DND-41 (cell line): ENCODE data around the gene LOXL3.
A peak's percentile ranks its signal among the peaks of the same experiment; 100 is the strongest.

Experiments
- ATAC-seq: fragments of 200-7000 bp; cut with Tn5 transposase; 3 replicates; pipeline ENCODE4 v1.9.1; 2021; ENCODE audit warnings: low read depth; ENCODE audit not compliant: insufficient read depth
- DNase-seq: peaks from one replicate; pipeline ENCODE4 v3.0.0-alpha.2; 2020
- H2AFZ ChIP-seq: 2 replicates; pipeline ENCODE4 v1.6.0; 2012; ENCODE audit warnings: low read depth, low read length
- H3K27ac ChIP-seq: 2 replicates; pipeline ENCODE4 v1.5.1; 2012; ENCODE audit warnings: low read length, inconsistent platforms
- H3K27me3 ChIP-seq: fragments of 200-600 bp; sonication (generic); 2 replicates; pipeline ENCODE4 v1.6.0; 2012; ENCODE audit warnings: low read length, mild to moderate bottlenecking, inconsistent platforms; ENCODE audit not compliant: insufficient read depth, poor library complexity
- H3K36me3 ChIP-seq: 2 replicates; pipeline ENCODE4 v1.5.1; 2012; ENCODE audit warnings: low read length, inconsistent platforms; ENCODE audit not compliant: insufficient read depth
- H3K4me1 ChIP-seq: 2 replicates; pipeline ENCODE4 v1.5.1; 2012; ENCODE audit warnings: mild to moderate bottlenecking, low read length; ENCODE audit not compliant: insufficient read depth
- H3K4me2 ChIP-seq: 2 replicates; pipeline ENCODE4 v1.6.0; 2012; ENCODE audit warnings: mild to moderate bottlenecking, moderate library complexity, low read length, inconsistent platforms; ENCODE audit not compliant: insufficient read depth
- H3K4me3 ChIP-seq, 2 experiments: fragments of 200-600 bp in 1 of 2; shearing (Covaris generic) in 1 of 2; 2 replicates each; pipeline ENCODE4 v1.5.1; 2012 to 2016; ENCODE audit warnings: inconsistent platforms in 2 of 2, low read length in 2 of 2, mild to moderate bottlenecking in 2 of 2, low read depth in 1 of 2, moderate library complexity in 1 of 2
- H3K79me2 ChIP-seq: 2 replicates; pipeline ENCODE4 v1.6.0; 2012; ENCODE audit warnings: low read length, inconsistent platforms; ENCODE audit not compliant: insufficient read depth
- H3K9ac ChIP-seq: 2 replicates; pipeline ENCODE4 v1.6.0; 2012; ENCODE audit warnings: low read depth, mild to moderate bottlenecking, inconsistent platforms, low read length, moderate library complexity
- H3K9me3 ChIP-seq: 2 replicates; pipeline ENCODE4 v1.5.1; 2012; ENCODE audit warnings: low read length, moderate library complexity, mild to moderate bottlenecking, inconsistent platforms; ENCODE audit not compliant: insufficient read depth, severe bottlenecking
- H4K20me1 ChIP-seq: 2 replicates; pipeline ENCODE4 v1.6.0; 2012; ENCODE audit warnings: low read length; ENCODE audit not compliant: insufficient read depth
- EZH2 ChIP-seq: IDR thresholded peaks from 3 replicates; pipeline ENCODE4 v1.6.1; 2012; ENCODE audit warnings: borderline replicate concordance, low read depth, mild to moderate bottlenecking, moderate library complexity, low read length, inconsistent platforms; ENCODE audit not compliant: severe bottlenecking
- TF ChIP-seq, protein P1 (sequence below): IDR thresholded peaks from 2 replicates; pipeline ENCODE4 v1.5.1; 2012; ENCODE audit warnings: borderline replicate concordance, low read length, moderate library complexity, mild to moderate bottlenecking; ENCODE audit not compliant: poor library complexity, severe bottlenecking; ENCODE audit errors: extremely low read depth

LOXL3 gene

DNA sequence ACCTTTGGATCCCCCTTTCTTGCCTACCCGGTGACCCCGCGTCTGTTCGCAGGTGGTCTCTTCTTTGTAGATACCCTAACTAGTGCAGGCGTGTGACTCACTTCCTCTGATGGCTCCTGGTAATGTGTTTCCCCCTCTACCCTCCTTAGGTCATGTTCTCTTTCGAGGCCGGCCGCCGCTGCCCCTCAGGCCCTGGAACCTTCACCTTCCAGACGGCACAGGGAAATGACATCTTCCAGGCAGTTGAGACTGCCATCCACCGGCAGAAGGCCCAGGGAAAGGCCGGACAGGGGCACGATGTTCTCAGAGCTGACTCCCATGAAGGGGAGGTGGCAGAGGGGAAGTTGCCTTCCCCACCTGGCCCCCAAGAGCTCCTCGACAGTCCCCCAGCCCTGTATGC lies 2.4 kb upstream of the LOXL3 start:
- Histone ChIP-seq H3K9ac (no peak overlapping the region), H4K20me1 (peaks cover 14% of the 10 kb centered on the region; the same call in 1 of the 2 replicates), H3K4me1 (peaks cover 22% of the 10 kb centered on the region), H3K36me3 (peaks cover 11% of the 10 kb centered on the region), H3K4me2 (peak overlapping the region; percentile 98), H3K9me3 (no peaks in the 10 kb centered on the region), H2AFZ (no peak overlapping the region), H3K4me3 (no peak overlapping the region), H3K79me2 (peaks cover 13% of the 10 kb centered on the region), H3K27me3 (peaks cover under 1% of the 10 kb centered on the region), H3K27ac (no peak overlapping the region)
- TF ChIP-seq, protein P1, sequence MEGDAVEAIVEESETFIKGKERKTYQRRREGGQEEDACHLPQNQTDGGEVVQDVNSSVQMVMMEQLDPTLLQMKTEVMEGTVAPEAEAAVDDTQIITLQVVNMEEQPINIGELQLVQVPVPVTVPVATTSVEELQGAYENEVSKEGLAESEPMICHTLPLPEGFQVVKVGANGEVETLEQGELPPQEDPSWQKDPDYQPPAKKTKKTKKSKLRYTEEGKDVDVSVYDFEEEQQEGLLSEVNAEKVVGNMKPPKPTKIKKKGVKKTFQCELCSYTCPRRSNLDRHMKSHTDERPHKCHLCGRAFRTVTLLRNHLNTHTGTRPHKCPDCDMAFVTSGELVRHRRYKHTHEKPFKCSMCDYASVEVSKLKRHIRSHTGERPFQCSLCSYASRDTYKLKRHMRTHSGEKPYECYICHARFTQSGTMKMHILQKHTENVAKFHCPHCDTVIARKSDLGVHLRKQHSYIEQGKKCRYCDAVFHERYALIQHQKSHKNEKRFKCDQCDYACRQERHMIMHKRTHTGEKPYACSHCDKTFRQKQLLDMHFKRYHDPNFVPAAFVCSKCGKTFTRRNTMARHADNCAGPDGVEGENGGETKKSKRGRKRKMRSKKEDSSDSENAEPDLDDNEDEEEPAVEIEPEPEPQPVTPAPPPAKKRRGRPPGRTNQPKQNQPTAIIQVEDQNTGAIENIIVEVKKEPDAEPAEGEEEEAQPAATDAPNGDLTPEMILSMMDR = no peak
- TF ChIP-seq EZH2 = no peak
- ATAC-seq = no peak
- no peak for DNase-seq

DNA sequence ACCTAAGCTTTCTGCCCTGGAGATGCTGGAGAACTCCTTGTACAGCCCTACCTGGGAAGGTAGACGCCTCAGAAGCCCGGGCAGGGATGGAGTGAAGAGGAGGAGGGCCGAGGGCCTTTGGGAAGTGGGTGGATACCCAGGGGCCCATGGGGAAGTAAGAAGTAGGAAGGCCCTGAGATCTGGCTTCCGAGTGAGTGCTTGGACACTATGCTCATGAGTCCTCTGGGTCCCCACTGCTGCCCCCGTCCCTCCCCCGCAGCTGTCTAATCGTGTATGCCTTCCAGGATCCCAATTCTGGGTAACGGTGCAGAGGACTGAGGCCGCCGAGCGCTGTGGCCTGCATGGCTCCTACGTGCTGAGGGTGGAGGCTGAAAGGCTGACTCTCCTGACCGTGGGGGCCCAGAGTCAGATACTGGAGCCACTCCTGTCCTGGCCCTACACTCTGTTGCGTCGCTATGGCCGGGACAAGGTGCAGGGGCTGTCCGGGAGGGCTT lies 1.9 kb upstream of the LOXL3 start:
- peak overlapping the region; percentile 98 for H3K4me2 ChIP-seq
- H3K9ac ChIP-seq = peak overlapping the region; percentile 77
- 0 out of 2 replicates have a peak overlapping the region, but pooled peaks have one; percentile 76 for H3K27ac ChIP-seq
- peaks cover 13% of the 10 kb centered on the region for H3K79me2 ChIP-seq
- no peak for TF ChIP-seq EZH2
- TF ChIP-seq, protein P1 = no peak
- H3K27me3 ChIP-seq = no peaks in the 10 kb centered on the region
- ATAC-seq (no peak), DNase-seq (no peak)
- H2AFZ ChIP-seq = no peak overlapping the region
- H3K4me1 ChIP-seq = peaks cover 22% of the 10 kb centered on the region
- peaks cover 14% of the 10 kb centered on the region; the same call in 1 of the 2 replicates for H4K20me1 ChIP-seq
- H3K9me3 ChIP-seq = no peaks in the 10 kb centered on the region
- peak overlapping the region; percentile 55 to 83; a peak in 3 of 4 replicates for H3K4me3 ChIP-seq
- H3K36me3 ChIP-seq = peaks cover 11% of the 10 kb centered on the region

- TF ChIP-seq, protein P1 = no peak
- no peak for TF ChIP-seq EZH2
- Histone ChIP-seq H3K27me3 (no peaks in the 10 kb centered on the region), H4K20me1 (peaks cover 14% of the 10 kb centered on the region; the same call in 1 of the 2 replicates), H3K36me3 (peaks cover 11% of the 10 kb centered on the region), H3K27ac (peak overlapping the region; percentile 76), H2AFZ (peak overlapping the region; percentile 87), H3K79me2 (peaks cover 13% of the 10 kb centered on the region), H3K9me3 (no peaks in the 10 kb centered on the region), H3K4me1 (peaks cover 22% of the 10 kb centered on the region), H3K4me3 (peak overlapping the region; percentile 55 to 83), H3K4me2 (peak overlapping the region; percentile 98), H3K9ac (peak overlapping the region; percentile 77)
- ATAC-seq (peak; percentile 67), DNase-seq (peak; percentile 58)
Measured at GRCh38 chr2:74554820-74555531, 1.2 kb upstream of the LOXL3 start.
